Measurements from ENCODE around the gene ETFA. TPM values are rescaled to one million over a fixed set of nuclear protein-coding genes. Genes with fewer than 3 reads are reported as not detected.

ETFA gene
- total and polyA plus RNA-seq, 9 of the 15 experiments (the other 6 are each of a cell fraction or from before 2014, with no cell fraction given): 130 to 543 (median 232) TPM

GRCh38 chr15:76337059-76337695, 25.9 kb upstream of the ETFA start (continued):
- no peak for TF ChIP-seq HEY1 (CRISPR knock-in tag; IDR thresholded peaks at IDR 0.05; ENCODE audit: borderline replicate concordance)
- TF ChIP-seq SREBF1 (IDR thresholded peaks at IDR 0.05; ENCODE audit: borderline replicate concordance, low read depth, low read length): no peak
- no peak for TF ChIP-seq STAT5B (CRISPR knock-in tag; IDR thresholded peaks at IDR 0.05)
- no peak for TF ChIP-seq SMARCC2 (IDR thresholded peaks at IDR 0.05; ENCODE audit: low read depth)
- no peak for TF ChIP-seq CBX3 (IDR thresholded peaks at IDR 0.05; ENCODE audit: borderline replicate concordance in 1 of 2, low read length in 2 of 2)
- TF ChIP-seq ZC3H4 (CRISPR knock-in tag; IDR thresholded peaks at IDR 0.05; ENCODE audit: borderline replicate concordance): no peak
- TF ChIP-seq UBTF (IDR thresholded peaks at IDR 0.05; ENCODE audit: borderline replicate concordance in 1 of 2, low read depth in 2 of 2, low read length in 2 of 2): peak in 1 of 2 experiments; percentile 57; a peak in 2 of 4 replicates
- TF ChIP-seq ZNF445 (CRISPR knock-in tag; IDR thresholded peaks at IDR 0.05; ENCODE audit: low read depth): no peak
- no peak for TF ChIP-seq RBM34 (IDR thresholded peaks at IDR 0.05; ENCODE audit: borderline replicate concordance, insufficient read depth, low read length)
- no peak for TF ChIP-seq E4F1 (CRISPR knock-in tag; IDR thresholded peaks at IDR 0.05; ENCODE audit: borderline replicate concordance)
- TF ChIP-seq POLR3G (IDR thresholded peaks at IDR 0.05; ENCODE audit: extremely low read depth, insufficient read length, insufficient replicate concordance): no peak
- no peak for TF ChIP-seq NFE2L1 (tag; IDR thresholded peaks at IDR 0.05; ENCODE audit: borderline replicate concordance, low read depth)
- TF ChIP-seq THRA (IDR thresholded peaks at IDR 0.05): no peak
- TF ChIP-seq NR0B1 (IDR thresholded peaks at IDR 0.05; ENCODE audit: partially characterized antibody): no peak
- no peak for TF ChIP-seq NR4A1 (CRISPR knock-in tag; IDR thresholded peaks at IDR 0.05)
- TF ChIP-seq NR4A1 (tag; IDR thresholded peaks at IDR 0.05): no peak
